Measurements from ENCODE around the gene MCHR1. TPM values are rescaled to one million over a fixed set of nuclear protein-coding genes. Genes with fewer than 3 reads are reported as not detected.

The MCHR1 gene
- total and polyA plus RNA-seq, 2 of the 13 experiments (the other 11 are each of a cell fraction or from before 2014, with no cell fraction given), result 0.40 to 0.83 TPM

- TF ChIP-seq ZNF746 (CRISPR knock-in tag; IDR thresholded peaks at IDR 0.05) (peak; percentile 20; the same call in 1 of the 2 replicates), NFYB (CRISPR knock-in tag; IDR thresholded peaks at IDR 0.05) (peak; percentile 86), TOPORS (CRISPR knock-in tag; IDR thresholded peaks at IDR 0.05) (0 out of 2 replicates have a peak, but pooled peaks have one; percentile 13), RBAK (CRISPR knock-in tag; IDR thresholded peaks at IDR 0.05) (no peak), ZNF605 (CRISPR knock-in tag; IDR thresholded peaks at IDR 0.05) (peak; percentile 92), MYPOP (CRISPR knock-in tag; IDR thresholded peaks at IDR 0.05) (0 out of 2 replicates have a peak, but pooled peaks have one; percentile 75), SIX4 (CRISPR knock-in tag; IDR thresholded peaks at IDR 0.05) (no peak), CAMTA2 (CRISPR knock-in tag; IDR thresholded peaks at IDR 0.05; ENCODE audit: borderline replicate concordance) (no peak; the same call in 1 of the 2 replicates), ZNF354B (CRISPR knock-in tag; IDR thresholded peaks at IDR 0.05) (no peak), ZFP41 (CRISPR knock-in tag; IDR thresholded peaks at IDR 0.05; ENCODE audit: borderline replicate concordance) (no peak), THAP8 (CRISPR knock-in tag; IDR thresholded peaks at IDR 0.05; ENCODE audit: borderline replicate concordance) (no peak), ZNF17 (CRISPR knock-in tag; IDR thresholded peaks at IDR 0.05) (no peak), ZNF781 (CRISPR knock-in tag; IDR thresholded peaks at IDR 0.05; ENCODE audit: borderline replicate concordance, not compliant biosample characterization) (peak; percentile 78), DMAP1 (CRISPR knock-in tag; IDR thresholded peaks at IDR 0.05) (peak; percentile 87)
- TF ChIP-seq, protein P1, sequence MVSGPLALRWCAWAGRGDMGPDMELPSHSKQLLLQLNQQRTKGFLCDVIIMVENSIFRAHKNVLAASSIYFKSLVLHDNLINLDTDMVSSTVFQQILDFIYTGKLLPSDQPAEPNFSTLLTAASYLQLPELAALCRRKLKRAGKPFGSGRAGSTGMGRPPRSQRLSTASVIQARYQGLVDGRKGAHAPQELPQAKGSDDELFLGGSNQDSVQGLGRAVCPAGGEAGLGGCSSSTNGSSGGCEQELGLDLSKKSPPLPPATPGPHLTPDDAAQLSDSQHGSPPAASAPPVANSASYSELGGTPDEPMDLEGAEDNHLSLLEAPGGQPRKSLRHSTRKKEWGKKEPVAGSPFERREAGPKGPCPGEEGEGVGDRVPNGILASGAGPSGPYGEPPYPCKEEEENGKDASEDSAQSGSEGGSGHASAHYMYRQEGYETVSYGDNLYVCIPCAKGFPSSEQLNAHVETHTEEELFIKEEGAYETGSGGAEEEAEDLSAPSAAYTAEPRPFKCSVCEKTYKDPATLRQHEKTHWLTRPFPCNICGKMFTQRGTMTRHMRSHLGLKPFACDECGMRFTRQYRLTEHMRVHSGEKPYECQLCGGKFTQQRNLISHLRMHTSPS (CRISPR knock-in tag; IDR thresholded peaks at IDR 0.05; ENCODE audit: low read depth), result no peak
- TF ChIP-seq, protein P2, sequence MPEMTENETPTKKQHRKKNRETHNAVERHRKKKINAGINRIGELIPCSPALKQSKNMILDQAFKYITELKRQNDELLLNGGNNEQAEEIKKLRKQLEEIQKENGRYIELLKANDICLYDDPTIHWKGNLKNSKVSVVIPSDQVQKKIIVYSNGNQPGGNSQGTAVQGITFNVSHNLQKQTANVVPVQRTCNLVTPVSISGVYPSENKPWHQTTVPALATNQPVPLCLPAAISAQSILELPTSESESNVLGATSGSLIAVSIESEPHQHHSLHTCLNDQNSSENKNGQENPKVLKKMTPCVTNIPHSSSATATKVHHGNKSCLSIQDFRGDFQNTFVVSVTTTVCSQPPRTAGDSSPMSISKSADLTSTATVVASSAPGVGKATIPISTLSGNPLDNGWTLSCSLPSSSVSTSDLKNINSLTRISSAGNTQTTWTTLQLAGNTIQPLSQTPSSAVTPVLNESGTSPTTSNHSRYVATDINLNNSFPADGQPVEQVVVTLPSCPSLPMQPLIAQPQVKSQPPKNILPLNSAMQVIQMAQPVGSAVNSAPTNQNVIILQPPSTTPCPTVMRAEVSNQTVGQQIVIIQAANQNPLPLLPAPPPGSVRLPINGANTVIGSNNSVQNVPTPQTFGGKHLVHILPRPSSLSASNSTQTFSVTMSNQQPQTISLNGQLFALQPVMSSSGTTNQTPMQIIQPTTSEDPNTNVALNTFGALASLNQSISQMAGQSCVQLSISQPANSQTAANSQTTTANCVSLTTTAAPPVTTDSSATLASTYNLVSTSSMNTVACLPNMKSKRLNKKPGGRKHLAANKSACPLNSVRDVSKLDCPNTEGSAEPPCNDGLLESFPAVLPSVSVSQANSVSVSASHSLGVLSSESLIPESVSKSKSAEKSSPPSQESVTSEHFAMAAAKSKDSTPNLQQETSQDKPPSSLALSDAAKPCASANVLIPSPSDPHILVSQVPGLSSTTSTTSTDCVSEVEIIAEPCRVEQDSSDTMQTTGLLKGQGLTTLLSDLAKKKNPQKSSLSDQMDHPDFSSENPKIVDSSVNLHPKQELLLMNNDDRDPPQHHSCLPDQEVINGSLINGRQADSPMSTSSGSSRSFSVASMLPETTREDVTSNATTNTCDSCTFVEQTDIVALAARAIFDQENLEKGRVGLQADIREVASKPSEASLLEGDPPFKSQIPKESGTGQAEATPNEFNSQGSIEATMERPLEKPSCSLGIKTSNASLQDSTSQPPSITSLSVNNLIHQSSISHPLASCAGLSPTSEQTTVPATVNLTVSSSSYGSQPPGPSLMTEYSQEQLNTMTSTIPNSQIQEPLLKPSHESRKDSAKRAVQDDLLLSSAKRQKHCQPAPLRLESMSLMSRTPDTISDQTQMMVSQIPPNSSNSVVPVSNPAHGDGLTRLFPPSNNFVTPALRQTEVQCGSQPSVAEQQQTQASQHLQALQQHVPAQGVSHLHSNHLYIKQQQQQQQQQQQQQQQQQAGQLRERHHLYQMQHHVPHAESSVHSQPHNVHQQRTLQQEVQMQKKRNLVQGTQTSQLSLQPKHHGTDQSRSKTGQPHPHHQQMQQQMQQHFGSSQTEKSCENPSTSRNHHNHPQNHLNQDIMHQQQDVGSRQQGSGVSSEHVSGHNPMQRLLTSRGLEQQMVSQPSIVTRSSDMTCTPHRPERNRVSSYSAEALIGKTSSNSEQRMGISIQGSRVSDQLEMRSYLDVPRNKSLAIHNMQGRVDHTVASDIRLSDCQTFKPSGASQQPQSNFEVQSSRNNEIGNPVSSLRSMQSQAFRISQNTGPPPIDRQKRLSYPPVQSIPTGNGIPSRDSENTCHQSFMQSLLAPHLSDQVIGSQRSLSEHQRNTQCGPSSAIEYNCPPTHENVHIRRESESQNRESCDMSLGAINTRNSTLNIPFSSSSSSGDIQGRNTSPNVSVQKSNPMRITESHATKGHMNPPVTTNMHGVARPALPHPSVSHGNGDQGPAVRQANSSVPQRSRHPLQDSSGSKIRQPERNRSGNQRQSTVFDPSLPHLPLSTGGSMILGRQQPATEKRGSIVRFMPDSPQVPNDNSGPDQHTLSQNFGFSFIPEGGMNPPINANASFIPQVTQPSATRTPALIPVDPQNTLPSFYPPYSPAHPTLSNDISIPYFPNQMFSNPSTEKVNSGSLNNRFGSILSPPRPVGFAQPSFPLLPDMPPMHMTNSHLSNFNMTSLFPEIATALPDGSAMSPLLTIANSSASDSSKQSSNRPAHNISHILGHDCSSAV (CRISPR knock-in tag; IDR thresholded peaks at IDR 0.05; ENCODE audit: borderline replicate concordance), result no peak
- TF ChIP-seq, protein P3, sequence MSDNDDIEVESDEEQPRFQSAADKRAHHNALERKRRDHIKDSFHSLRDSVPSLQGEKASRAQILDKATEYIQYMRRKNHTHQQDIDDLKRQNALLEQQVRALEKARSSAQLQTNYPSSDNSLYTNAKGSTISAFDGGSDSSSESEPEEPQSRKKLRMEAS (IDR thresholded peaks at IDR 0.05), result peak; percentile 85
Observed at GRCh38 chr22:40651563-40652501, 27.5 kb upstream of the MCHR1 start (continued).

Measured in HepG2 (cell line).